ENCODE results near the gene PTCH1. TPM values are rescaled to one million over a fixed set of nuclear protein-coding genes. Genes with fewer than 3 reads are reported as not detected.

Gene PTCH1
- polyA plus RNA-seq, 3 donors = not detected

DNA sequence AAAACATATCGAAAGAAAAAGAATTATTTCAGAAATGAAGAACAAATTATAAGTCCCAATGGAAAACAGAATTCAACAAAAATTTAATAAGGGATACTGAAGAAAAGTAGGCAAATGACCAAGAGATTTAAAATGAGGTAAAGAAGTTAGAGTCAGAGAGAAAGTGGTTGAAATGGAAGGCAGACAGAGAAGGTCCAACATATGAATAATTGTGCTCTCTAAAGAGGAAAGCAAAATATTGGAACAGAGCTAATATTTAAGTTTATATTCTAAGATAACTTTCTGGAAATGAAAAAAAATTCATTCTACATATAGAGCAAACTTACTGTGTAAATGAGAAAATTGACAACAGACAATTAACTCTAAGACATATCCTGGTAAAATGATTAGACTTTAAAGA lies 94.1 kb downstream of the PTCH1 start:
- Histone ChIP-seq H3K4me1 (ENCODE audit: control insufficient read depth in 1 of 2, insufficient read depth in 2 of 2, low read length in 2 of 2) (peaks cover 2 to 5% of the 10 kb centered on the region in 2 donors), H3K79me2 (ENCODE audit: insufficient read depth, low read length) (no peaks in the 10 kb centered on the region), H4K20me1 (ENCODE audit: insufficient read depth, low read length) (no peaks in the 10 kb centered on the region), H3K4me2 (replicated peaks; ENCODE audit: extremely low read depth, low read length, poor library complexity, severe bottlenecking) (no peak overlapping the region), H3K27ac (ENCODE audit: low read depth in 1 of 2, low read length in 2 of 2) (no peak overlapping the region), H2AFZ (ENCODE audit: insufficient read depth, low read depth, low read length, poor library complexity, severe bottlenecking) (no peak overlapping the region), H3K27me3 (ENCODE audit: control insufficient read depth in 2 of 2, insufficient read depth in 2 of 2, low read length in 2 of 2) (peaks cover 21 to 37% of the 10 kb centered on the region in 2 donors), H3K9ac (ENCODE audit: insufficient read depth, low read length, poor library complexity, severe bottlenecking) (no peak overlapping the region), H3K36me3 (replicated peaks in 1 of 2; ENCODE audit: control insufficient read depth in 1 of 2, insufficient read depth in 2 of 2, low read length in 2 of 2) (no peaks in the 10 kb centered on the region), H3K4me3 (replicated peaks in 1 of 3; ENCODE audit: low read depth in 2 of 3, low read length in 3 of 3) (no peak overlapping the region), H3K9me3 (replicated peaks in 1 of 2; ENCODE audit: control insufficient read depth in 1 of 2, insufficient read depth in 1 of 2, low read length in 2 of 2) (peaks cover 26 to 38% of the 10 kb centered on the region in 2 donors)
- H3K27me3 Mint-ChIP-seq (ENCODE audit: low read depth in 3 of 3) = peaks cover 39 to 59% (median 47%) of the 10 kb centered on the region in 3 donors
- H3K9me3 Mint-ChIP-seq = peaks cover 21 to 55% (median 48%) of the 10 kb centered on the region in 7 donors
- H3K4me3 Mint-ChIP-seq = no peak overlapping the region
- intact Hi-C loops (cut with micrococcal nuclease) = no loop called here
- DNase-seq = no peak
- H3K36me3 Mint-ChIP-seq = peaks cover 0 to 2% of the 10 kb centered on the region in 2 donors
- H3K27ac Mint-ChIP-seq = no peak overlapping the region
- no CpG with 5 or more reads among the region's 1 CpG for WGBS (ENCODE audit: insufficient coverage)
- H3K4me1 Mint-ChIP-seq = peaks cover 6% of the 10 kb centered on the region
- TF ChIP-seq, protein P1, sequence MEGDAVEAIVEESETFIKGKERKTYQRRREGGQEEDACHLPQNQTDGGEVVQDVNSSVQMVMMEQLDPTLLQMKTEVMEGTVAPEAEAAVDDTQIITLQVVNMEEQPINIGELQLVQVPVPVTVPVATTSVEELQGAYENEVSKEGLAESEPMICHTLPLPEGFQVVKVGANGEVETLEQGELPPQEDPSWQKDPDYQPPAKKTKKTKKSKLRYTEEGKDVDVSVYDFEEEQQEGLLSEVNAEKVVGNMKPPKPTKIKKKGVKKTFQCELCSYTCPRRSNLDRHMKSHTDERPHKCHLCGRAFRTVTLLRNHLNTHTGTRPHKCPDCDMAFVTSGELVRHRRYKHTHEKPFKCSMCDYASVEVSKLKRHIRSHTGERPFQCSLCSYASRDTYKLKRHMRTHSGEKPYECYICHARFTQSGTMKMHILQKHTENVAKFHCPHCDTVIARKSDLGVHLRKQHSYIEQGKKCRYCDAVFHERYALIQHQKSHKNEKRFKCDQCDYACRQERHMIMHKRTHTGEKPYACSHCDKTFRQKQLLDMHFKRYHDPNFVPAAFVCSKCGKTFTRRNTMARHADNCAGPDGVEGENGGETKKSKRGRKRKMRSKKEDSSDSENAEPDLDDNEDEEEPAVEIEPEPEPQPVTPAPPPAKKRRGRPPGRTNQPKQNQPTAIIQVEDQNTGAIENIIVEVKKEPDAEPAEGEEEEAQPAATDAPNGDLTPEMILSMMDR (IDR thresholded peaks at IDR 0.05) = no peak

DNA sequence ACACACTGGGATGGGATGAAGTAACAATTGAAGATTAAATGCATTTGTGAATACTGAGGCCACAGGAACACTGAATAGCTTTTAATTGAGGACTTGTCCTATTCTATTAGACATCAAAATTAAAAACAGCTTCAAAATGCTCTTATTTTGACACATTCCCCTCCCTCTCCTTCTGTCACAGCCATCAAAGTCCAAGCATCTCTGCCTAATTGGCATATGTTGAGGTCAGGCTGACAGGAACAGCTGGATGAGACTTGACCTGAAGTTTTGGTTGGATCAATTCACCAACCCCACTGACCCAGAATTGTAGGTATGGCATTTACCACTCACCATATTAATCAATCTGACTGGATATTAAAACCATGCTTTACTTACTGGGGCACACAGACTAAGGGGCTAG lies 96.3 kb downstream of the PTCH1 start:
- intact Hi-C loops (cut with micrococcal nuclease) = no loop called here

More for the DNA sequence above, 96.3 kb downstream of the PTCH1 start:
- H3K36me3 Mint-ChIP-seq = no peaks in the 10 kb centered on the region
- peaks cover 20 to 47% (median 29%) of the 10 kb centered on the region in 3 donors for H3K27me3 Mint-ChIP-seq (ENCODE audit: low read depth in 3 of 3)
- peaks cover 25 to 50% (median 46%) of the 10 kb centered on the region in 7 donors for H3K9me3 Mint-ChIP-seq
- no peak overlapping the region for H3K9ac ChIP-seq (ENCODE audit: insufficient read depth, low read length, poor library complexity, severe bottlenecking)
- H3K9me3 ChIP-seq (replicated peaks in 1 of 2; ENCODE audit: control insufficient read depth in 1 of 2, insufficient read depth in 1 of 2, low read length in 2 of 2) = peaks cover 26 to 32% of the 10 kb centered on the region in 2 donors
- no peak overlapping the region for H3K27ac ChIP-seq (ENCODE audit: low read depth in 1 of 2, low read length in 2 of 2)
- H3K36me3 ChIP-seq (replicated peaks in 1 of 2; ENCODE audit: control insufficient read depth in 1 of 2, insufficient read depth in 2 of 2, low read length in 2 of 2) = no peaks in the 10 kb centered on the region
- no peak overlapping the region for H2AFZ ChIP-seq (ENCODE audit: insufficient read depth, low read depth, low read length, poor library complexity, severe bottlenecking)
- no peaks in the 10 kb centered on the region for H3K4me1 ChIP-seq (ENCODE audit: control insufficient read depth in 1 of 2, insufficient read depth in 2 of 2, low read length in 2 of 2)
- no peak overlapping the region for H3K4me3 Mint-ChIP-seq
- peaks cover 2 to 16% of the 10 kb centered on the region in 2 donors for H3K27me3 ChIP-seq (ENCODE audit: control insufficient read depth in 2 of 2, insufficient read depth in 2 of 2, low read length in 2 of 2)
- no peaks in the 10 kb centered on the region for H4K20me1 ChIP-seq (ENCODE audit: insufficient read depth, low read length)
- H3K4me2 ChIP-seq (replicated peaks; ENCODE audit: extremely low read depth, low read length, poor library complexity, severe bottlenecking) = no peak overlapping the region
- H3K27ac Mint-ChIP-seq = no peak overlapping the region
- no peak overlapping the region for H3K4me3 ChIP-seq (replicated peaks in 1 of 3; ENCODE audit: low read depth in 2 of 3, low read length in 3 of 3)
- no peaks in the 10 kb centered on the region for H3K79me2 ChIP-seq (ENCODE audit: insufficient read depth, low read length)
- DNase-seq = no peak
- no peaks in the 10 kb centered on the region for H3K4me1 Mint-ChIP-seq
- TF ChIP-seq, protein P1 (IDR thresholded peaks at IDR 0.05) = no peak

Data from CD14-positive monocyte (primary cell).